Uterus (tissue), 2 donors: ENCODE data around the gene TMEM151A.

Experiments used
- CTCF ChIP-seq, 4 experiments: fragments of 200-600 bp in 2 of 4; fragments of 450-650 bp in 2 of 4; sonication (generic) in 2 of 4; IDR thresholded peaks; one replicate each; pipeline ENCODE4 v1.5.1; 2016 to 2019; ENCODE audit warnings: antibody characterized with exemption in 4 of 4, mild to moderate bottlenecking in 2 of 4, moderate library complexity in 1 of 4
- POLR2A ChIP-seq, 2 donors: fragments of 450-650 bp; IDR thresholded peaks; one replicate each; pipeline ENCODE4 v1.6.1; 2016; ENCODE audit warnings: antibody characterized with exemption in 2 of 2, mild to moderate bottlenecking in 1 of 2, moderate library complexity in 1 of 2

GRCh38 chr11:66283461-66284105 is 8.1 kb upstream of the TMEM151A start:
- TF ChIP-seq CTCF (IDR thresholded peaks at IDR 0.05) = no peak
- no peak for TF ChIP-seq POLR2A (IDR thresholded peaks at IDR 0.05)
